ENCODE measurements around the gene HOXA13.

The HOXA13 gene

DNA sequence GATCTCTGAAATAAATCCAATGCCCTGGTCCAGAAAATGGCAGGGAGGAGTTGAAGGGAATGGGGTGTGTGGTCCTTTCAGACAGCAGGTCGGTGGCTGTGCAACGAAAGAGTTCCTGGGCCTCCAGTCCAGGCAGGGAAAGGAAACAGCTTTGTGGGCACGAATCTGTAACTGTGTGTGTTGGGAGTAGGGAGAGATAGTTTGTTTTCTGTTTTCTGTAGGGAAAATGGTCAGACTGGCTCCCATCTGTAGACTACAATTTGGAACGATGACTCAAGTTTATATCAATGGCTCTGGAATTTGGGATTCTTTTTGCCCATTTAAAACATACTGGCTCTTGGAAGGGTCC, 32.0 kb downstream of the HOXA13 start:
- DNase-seq: no peak

DNA sequence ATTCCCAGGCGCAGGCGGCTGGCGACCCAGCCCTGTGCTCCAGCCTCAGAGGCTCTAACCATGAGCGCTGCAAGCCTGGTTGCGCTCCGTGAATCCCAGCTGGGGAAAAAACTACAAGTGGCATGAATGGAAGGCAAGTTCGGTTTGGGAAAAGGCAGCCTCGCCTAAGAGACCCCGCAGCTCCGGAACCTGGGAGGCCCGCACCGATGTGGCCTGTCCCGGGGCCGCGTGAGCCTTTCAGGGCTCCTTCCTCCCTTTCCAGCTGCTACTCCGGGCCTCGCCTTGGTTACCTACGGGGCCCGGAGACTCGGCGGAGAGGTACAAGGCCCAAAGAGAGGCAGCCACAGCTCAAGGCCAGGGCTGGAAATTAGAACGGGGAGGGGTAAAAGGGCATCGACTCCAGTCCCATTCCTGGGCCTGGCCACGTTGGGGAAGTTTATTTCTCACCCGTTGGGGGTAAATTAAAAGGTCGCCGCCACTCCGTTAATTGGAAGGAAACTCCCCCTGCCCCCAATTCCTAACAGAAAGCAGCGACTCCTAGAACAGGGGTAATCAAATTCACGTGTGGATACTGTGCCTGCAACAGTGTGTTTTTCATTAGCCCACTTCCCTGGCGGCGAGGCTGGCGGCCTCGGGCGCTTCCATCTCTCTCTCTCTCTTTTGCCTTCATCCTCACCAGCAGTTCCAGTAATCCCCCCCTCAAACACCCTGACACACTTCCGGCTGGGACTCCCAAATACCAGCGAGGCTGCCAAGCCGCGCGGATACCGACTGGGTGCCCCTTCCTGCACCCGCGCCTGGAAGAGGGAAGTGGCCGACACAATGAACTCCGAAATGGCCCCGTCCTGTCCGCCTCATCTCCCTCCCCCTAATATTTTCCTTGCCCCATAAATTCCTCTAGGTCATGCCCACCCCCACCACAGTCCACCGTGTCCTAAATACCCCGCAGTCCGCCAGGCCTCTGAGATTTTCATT, 33.1 kb downstream of the HOXA13 start:
- DNase-seq: no peak

DNA sequence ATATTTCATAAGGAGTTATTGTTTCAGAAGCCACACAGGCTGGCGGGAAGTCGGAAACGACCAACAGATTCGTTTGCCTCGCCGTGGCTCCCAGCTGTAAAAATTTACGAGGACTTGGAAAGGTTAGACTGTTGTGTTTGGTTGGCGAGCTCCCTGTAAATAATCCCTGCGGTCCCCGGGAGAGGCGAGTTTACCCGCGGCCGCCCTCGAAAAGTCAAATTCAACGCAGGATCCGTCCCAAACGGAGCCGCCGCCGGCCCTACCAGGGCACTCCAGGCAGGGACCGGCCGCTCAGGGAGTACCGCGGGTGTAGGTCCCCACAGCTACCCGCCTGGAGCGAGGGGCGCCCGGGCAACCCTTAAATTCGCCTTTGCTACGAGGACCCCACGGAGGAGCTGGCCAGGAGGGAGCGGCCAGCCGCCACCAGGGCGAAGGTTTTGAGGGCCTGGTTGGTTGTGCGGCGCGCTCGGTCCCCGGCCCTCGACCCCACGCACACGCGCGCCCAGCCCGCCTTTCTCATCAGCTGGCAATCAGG, 33.8 kb downstream of the HOXA13 start:
- DNase-seq: no peak

DNA sequence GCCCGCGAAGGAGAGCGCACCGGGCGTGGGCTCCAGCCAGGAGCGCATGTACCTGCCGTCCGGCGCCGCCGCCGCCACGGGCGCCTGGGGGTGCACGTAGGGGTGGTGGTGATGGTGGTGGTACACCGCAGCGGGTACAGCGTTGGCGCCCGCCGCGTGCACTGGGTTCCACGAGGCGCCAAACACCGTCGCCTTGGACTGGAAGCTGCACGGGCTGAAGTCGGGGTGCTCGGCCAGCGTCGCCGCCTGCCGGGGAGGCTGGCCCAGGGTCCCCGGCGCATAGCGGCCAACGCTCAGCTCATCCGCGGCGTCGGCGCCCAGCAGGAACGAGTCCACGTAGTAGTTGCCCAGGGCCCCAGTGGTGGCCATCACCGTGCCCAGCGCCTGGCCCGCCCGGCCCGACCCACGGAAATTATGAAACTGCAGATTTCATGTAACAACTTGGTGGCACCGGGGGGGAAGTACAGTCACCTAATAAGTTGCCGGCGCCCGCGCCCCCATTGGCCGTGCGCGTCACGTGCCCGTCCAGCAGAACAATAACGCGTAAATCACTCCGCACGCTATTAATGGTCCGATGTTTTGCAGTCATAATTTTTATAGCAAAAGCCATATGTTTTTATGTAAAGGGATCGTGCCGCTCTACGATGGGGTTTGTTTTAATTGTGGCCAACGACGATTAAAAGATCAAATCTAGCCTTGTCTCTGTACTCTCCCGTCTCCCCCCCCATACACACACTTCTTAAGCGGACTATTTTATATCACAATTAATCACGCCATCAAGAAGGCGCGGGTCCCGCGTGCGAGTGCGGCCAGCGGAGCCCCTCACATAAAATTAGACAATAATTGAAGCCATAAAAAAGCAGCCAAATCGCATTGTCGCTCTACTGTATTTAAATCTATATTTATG, 34.5 kb downstream of the HOXA13 start, which contains the start of gene HOXA9:
HOXA9 (minus strand) TSS at position 449 of the 907 bp plus-strand sequence; CDS start at position 369, 80 bp downstream.
- no peak for DNase-seq

DNA sequence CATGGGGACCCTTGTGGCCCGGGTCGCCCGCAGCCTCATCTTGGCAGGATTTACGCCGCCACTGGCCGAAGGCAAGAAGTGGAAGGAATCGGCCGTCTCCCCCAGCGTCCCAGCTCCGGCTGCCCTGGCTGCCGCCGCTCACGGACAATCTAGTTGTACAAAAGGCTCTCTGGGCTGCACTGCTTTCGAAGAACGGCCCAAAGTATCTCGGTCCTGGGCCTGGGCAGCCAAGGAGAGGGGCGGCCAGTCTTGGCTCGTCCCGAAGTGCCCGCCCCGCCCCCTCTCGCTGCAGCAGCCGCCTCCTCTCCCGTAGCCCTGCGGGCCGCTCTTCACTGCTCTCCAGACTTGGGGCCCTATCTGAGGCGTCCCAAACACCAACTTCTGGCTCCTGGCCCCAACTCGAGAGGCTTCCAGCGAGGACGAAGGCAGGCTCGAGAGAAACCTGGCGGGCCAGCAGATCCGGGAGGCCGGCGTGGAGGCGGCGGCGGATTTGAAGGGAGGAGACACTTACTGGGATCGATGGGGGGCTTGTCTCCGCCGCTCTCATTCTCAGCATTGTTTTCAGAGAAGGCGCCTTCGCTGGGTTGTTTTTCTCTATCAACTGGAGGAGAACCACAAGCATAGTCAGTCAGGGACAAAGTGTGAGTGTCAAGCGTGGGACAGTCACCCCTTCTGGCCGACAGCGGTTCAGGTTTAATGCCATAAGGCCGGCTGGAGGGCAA, 35.4 kb downstream of the HOXA13 start:
- DNase-seq: no peak

DNA sequence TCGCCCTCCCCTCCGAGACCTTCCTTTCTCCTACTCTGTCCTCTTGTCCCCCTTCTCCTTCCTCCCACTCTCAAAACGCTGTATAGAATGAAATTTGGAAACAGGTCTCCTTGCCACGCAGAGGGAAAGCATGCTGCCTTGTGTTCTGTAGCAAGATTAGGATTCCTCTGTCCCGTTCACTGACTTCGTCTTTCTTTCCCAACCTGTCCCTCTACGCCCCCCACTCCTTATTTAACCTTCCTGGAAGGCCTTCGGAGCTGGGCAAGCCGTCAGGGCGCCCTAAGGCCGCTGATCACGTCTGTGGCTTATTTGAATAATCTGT, 35.9 kb downstream of the HOXA13 start:
- DNase-seq: no peak

DNA sequence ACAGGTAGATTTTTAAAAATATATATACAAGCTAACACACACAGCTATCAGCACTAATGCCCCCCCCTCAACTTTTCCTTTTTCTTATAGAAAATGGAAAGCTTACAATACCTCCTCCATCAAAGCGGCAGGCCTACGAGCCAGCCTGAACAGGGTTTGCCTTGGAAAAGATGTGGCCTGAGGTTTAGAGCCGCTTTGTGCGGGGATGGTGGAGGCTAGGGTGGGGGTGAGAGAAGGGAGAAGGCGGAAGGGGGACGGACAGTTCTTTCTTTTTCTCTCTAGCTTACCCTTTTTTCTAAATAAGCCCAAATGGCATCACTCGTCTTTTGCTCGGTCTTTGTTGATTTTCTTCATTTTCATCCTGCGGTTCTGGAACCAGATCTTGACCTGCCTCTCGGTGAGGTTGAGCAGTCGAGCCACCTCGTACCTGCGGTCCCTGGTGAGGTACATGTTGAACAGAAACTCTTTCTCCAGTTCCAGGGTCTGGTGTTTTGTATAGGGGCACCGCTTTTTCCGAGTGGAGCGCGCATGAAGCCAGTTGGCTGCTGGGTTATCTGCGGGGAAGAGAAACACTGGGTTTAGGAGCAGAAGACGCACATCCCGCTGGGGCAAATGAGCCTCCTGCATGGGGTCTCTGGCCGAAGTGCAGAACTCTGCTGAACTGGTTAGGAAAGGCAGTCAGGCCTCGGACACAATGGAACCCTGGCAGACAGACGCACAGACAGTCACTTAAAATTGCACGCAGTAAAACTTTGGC, 36.4 kb downstream of the HOXA13 start:
- DNase-seq: no peak

DNA sequence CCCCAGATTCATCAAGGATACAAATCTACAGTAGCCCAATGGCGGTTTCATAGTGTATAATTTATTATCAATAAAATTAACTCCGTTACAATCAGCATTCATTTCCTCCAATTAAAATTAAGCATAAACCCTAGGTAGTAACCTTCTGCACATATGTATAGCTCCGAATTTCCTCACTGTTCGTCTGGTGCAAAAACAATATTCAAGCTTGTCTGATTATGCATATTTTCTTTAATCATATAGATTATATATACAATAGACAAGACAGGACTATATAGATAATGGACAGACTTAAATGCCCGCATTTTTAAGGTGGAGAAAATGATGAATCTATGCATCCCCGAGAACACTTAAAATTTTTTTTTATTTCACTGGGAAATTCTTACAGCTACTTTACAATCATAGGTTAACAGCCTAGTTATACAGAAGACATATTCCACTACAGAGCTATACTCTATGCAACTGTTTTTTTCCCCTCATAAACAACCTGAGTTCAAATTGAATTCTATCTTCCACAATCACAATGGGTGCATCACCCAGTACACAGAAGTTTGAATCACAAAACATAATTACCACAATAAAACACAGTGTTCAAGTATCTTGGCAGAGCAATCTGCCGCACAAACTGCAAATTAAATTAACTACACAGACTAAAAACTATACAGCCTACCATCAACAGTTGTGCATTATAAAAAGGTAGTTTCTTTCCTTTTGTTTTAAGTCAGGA, 37.2 kb downstream of the HOXA13 start:
- no peak for DNase-seq

DNA sequence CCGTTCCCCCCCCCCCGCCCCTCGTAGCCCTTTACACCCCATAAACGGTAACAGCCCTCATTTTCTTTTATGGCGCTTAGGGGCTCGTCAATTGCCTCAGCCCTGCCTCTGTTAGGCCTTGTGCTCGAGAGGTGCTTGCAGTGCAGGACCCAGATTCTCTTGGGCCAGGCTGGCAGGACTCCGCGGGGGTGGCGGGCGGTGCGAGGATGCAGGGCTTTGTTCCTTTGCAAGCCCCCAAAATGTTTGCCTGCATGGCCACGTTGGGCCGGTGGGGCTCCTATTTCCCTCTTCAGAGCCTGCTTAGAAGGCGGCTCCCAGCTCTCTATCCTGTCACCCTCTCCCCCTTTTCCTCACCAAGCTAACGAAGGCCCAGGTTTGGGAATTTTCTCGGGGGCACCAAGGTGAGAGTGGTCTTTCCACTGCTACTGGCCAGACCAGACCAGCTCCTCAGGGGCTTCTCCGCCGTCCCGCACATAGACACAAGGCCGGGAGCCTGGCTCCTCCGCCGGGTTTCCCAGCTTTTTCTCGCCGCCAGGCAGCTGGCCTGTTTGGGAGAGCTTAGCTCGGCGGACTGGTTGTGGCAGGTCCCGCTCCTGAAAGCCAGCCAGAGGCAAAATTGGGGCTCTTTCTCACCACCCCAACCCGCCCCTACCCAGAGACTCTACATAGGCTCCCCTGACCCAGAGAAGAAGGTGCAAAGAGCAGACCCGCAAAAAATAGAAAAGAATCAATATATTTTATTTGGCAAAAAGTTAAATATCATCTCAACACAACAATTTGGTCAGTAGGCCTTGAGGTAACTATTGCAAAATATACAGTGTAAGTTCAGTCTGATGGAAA, 38.0 kb downstream of the HOXA13 start:
- DNase-seq: no peak

DNA sequence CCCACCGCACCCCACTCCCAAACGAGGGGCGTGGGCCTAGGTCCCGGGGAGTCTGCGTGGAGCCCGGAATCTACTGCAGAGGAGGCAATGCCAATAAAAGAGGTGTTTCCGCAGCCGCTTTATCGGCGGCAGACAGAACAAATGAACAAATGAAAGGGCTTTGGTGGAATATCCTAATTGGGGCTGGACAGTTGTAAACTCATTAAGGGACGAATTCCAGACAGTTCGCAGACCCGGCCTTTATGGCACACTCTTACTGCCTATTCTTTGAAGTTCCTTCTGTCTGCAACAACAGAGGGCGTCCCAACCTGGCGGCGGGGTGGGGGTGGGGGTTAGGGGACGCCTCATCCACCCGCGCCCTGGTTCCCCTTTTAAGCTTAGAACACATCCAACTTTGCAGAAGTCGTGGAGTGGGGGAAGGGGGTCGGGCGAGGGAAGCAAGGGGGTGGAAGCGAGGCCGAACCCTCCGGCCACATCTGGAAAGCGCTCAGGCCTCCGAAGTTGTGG, 38.6 kb downstream of the HOXA13 start:
- no peak for DNase-seq

DNA sequence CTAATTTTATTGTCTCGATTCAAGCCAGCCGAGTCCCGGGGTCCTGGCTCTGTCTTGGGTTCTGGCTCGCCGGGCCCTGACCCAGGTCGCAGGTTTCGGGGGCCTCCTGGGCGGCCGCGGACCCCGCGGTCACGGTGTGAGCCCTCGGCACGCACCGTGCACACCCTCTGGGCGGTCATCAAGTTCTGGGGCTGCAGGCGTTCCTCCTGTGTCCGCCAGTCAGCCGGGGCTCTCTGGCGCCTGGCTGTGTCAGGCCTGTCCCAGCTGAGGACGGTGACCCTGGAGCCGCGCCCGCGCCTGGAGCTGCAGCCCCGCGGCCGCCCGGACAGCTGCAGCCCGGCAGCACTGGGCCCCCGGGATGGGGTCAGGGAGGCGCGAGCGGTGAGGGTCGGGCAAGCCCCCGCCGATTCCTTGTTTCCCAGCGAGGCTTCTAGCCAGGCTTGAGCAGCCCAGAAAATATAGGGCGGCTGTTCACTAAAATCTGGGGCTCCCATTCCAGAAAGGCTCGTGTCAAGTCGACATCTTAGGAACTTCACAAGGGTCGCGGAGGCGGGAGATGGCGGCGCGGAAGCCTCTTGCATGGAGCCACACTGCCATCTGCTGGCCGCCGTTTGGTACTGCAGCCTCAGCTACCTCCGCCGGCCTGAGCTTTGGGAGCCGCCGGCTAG, 39.2 kb downstream of the HOXA13 start:
- DNase-seq: peak; percentile 80

DNA sequence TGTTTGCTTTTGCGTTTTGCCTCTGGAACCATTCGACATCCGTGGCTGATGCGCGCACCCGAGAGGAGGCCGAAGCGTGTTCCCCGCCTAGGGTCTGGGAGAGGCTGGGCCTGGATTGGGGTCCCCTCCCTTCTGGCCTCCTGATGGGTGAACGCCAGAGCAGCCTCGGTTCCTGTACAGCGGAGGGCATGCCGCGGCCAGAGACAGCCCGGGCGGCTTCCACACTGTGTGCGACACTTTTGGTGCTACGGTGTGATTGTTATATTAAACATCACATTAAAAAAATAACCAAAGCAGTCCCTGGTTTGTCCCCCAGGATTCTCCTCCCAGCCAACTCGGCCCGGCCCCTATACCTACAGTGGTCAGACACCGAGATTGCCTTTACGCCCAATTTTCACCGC, 39.7 kb downstream of the HOXA13 start:
- no peak for DNase-seq

DNA sequence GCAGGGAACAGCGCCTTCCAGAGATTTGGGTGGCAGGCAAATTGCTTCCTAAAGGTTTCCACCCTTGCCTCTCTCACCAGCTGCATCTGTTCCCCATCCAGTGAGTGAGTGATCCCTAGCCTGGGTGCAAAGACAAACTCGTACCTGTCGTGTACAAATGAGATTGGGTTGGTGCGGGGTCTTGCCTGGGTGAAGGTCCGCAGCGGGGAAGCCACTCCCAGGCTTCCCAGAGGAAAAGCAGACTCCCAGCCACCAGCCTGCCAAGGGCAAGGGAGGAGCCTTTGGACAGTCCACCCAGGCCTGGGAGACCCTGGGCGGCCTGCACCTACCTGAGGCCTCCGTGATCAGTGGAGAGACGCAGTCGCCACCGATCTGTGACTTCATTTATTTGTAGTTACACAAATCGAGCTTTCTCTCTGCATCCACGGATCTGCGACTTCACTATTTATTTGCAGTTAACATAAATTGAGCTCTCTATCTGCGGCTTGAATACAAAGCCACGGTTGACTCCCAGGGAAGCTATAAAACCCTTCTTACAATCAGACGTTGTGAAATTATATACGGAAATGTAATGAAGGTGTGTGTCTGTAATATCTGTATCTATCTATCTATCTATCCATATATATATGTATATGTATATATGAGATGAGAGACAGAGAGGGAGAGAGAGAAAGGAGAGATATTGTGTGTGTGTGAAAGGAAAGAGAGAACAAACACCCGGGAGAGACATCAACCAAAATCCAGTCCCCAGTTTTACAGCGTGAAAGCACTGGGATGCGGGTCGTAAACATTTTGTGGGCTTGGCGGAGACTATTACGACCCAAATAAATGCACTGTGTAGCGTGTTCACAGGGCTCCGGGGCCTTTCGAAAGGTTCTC, 40.4 kb downstream of the HOXA13 start:
- DNase-seq: no peak

DNA sequence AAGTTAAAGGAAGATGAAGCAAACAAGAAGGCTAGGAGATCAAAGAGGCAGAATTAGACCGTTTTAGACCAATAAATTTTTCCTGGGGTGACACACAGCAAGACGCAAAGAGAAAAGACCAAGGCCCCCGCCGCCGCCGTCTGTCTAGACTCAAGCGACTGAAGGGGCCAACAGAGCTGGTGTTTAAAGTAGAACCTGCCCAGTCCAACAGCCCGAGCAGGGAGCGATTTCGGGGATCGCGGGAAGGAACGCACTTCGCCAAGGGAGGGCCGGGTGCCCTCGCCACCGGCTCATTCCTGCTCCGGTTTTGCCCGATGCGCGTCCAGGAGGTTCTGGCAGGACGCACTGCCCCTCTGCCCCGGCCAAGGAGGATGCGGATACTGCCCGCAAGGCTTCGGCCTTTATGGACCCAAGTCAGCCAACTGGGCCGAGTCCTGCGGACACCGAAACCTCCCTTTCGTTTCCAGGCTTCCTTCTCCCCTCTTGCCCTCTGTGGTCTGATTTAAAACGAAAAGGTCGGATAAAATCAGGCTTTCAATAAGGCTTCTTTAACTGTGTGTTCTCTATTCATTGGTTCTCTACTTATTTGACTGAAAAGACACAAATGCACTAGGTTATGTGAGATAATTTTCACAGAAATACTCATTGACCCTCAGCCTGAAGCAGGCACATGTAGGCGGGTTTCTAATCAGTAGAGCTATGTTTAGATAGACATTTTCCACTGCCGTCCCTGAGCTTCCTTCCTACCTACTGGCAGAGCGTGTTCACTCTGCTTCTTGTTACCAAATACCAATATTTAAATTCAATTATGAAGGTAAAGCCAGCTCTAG, 41.2 kb downstream of the HOXA13 start:
- no peak for DNase-seq

DNA sequence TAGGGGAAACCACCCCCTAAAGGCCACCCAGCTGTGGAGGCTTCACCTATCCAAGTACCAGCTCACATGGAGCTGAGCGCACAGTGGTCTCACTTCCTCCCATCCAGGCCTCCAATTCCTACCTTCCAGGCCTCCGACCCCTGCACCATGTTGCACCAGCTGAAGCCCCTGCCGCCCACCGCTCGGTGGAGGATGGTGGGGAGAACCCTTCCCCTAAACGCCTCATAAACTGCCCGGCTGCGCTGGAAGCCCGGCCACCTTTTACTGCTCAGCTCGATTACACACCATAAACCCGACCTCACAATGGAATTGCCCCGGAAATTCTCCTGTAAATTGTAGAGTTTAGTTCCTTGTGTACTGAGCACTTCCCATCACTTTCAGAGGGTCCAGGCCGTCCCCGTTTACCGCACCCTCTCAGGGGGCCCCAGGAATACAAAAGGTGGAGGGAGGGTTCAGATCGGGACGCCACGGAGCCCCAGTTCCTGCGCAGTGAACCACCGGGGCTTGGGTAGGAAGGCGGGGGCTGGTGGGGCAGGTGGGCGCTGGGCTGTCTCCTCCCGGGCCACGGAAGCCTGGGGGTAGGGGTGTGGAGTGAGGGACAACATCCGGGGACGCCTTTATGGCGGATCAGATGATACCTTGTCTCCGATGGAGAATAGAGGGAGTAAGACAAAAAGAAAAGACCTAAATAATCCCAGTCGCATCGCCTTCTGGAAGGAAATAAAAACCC, 42.0 kb downstream of the HOXA13 start:
- no peak for DNase-seq

DNA sequence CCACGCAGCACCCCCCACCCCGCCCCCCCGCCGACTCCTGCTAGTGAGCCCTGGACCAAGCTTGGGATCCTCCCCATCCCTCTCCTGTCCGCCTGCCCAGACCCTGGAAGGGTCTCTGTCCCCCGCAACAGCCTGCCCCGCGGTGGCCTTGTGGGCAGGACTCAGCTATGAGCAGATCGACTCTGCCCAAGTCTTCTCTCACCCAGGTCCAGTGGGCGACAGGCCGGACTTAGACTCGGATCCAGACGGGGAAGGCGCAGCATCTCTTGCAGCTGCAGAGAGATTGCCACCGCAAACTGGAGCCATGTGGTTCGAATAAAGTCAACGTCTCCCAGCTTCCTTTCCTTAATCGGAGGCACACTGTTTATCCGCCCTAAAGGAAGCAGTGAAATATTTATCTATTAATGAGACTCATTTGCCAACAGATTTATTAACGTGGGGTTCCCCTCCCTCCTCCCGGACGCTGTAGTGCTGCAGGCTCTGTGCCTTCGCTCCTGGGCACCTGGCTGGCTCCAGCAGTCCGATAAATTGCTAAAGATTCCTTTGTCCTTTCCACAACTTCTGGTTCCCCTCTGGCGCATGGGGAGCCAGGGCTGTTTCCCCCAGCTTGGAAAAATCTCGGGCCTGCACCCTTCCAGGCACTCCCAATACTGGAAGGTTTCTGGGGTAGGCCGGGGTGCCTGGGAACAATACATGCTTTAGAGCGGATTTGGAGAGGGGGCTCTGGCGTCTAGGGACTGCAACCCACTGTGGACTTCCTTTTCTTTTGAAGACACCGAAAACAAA, 42.8 kb downstream of the HOXA13 start:
- DNase-seq: no peak

Measured in activated CD4-positive, alpha-beta T cell treated with anti-CD3 and anti-CD28 coated beads, Interleukin-2, amount 50 U/mL, for 16 hours (primary cell).